Suprapubic skin (tissue), 4 donors: Measurements from ENCODE around the gene TENM3. TPM values are rescaled to one million over a fixed set of nuclear protein-coding genes. Genes with fewer than 3 reads are reported as not detected.
"Not testable (repeated sequence)": the region's sequence is repeated elsewhere in the genome, so short reads cannot be mapped to it uniquely, and the experiment has no call there.

ENCODE experiments used
- DNase-seq, 2 donors: peaks; one replicate each; pipeline ENCODE4 v3.0.0-alpha.2; 2019; ENCODE audit warnings: low spot score in 2 of 2
- H3K27ac ChIP-seq: fragments of 200-600 bp; sonication (generic); one replicate; pipeline ENCODE4 v1.5.1; 2019
- H3K27me3 ChIP-seq: fragments of 200-600 bp; sonication (generic); one replicate; pipeline ENCODE4 v1.5.1; 2019
- H3K36me3 ChIP-seq: fragments of 200-600 bp; sonication (generic); one replicate; pipeline ENCODE4 v1.5.1; 2019
- H3K4me1 ChIP-seq: fragments of 200-600 bp; sonication (generic); one replicate; pipeline ENCODE4 v1.5.1; 2019
- H3K4me3 ChIP-seq: fragments of 200-600 bp; sonication (generic); one replicate; pipeline ENCODE4 v1.5.1; 2019; ENCODE audit warnings: mild to moderate bottlenecking
- H3K9me3 ChIP-seq: fragments of 200-600 bp; sonication (generic); one replicate; pipeline ENCODE4 v1.5.1; 2019
- EP300 ChIP-seq: sonication (generic); formaldehyde crosslinking; IDR thresholded peaks from one replicate; pipeline ENCODE4 v1.6.1; 2017; ENCODE audit warnings: antibody characterized with exemption
- POLR2A ChIP-seq, 2 donors: fragments of 450-650 bp; IDR thresholded peaks; one replicate each; pipeline ENCODE4 v1.6.1; 2017; ENCODE audit warnings: antibody characterized with exemption in 2 of 2, mild to moderate bottlenecking in 2 of 2, moderate library complexity in 2 of 2
- POLR2AphosphoS5 ChIP-seq, 3 donors: sonication (generic); formaldehyde crosslinking; IDR thresholded peaks; one replicate each; pipeline ENCODE4 v1.6.1; 2017; ENCODE audit warnings: antibody characterized with exemption in 3 of 3
- WGBS: methylation state at CpG from one replicate; pipeline ENCODE4 v1.1.5; 2018; 5-methylcytosine and 5-hydroxymethylcytosine counted together
- total RNA-seq, 4 donors: library from RNA; depleted of rRNA; stranded (reverse); fragments of >200 nt; gene quantifications; one replicate each; pipeline ENCODE4 v1.1.0, GENCODE V29; 2016
- TF ChIP-seq, protein P1 (sequence below), 2 donors: fragments of 200-600 bp in 1 of 2; fragments of 450-650 bp in 1 of 2; sonication (generic) in 1 of 2; IDR thresholded peaks; one replicate each; pipeline ENCODE4 v1.5.1; 2016 to 2019; ENCODE audit warnings: antibody characterized with exemption in 2 of 2, mild to moderate bottlenecking in 1 of 2, moderate library complexity in 1 of 2

The TENM3 gene
- total RNA-seq, 4 donors from 2014 or later, result 0.81 to 2.9 (median 1.8) TPM

DNA sequence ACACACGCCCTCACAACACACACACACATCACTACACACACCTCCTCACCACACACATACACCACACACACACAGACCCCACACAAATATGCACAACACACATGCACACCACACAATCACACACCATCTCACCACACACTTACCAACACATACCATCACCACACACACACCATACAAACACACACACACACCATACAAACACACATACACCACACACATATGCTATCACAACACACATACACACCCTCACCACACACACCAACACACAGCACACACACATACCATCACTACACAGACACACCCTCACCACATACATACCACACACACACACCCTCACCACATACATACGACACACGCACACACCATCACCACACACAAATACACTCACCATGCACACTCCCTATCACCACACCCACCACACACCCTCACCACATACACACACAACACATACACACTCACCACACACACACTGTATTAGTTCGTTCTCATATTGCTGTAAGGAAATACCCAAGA, 567.0 kb downstream of the TENM3 start:
- 92% methylated on average over 4 of the region's 4 CpGs for WGBS
- peaks cover 8% of the 10 kb centered on the region for H3K9me3 ChIP-seq
- peaks cover 7% of the 10 kb centered on the region for H3K4me1 ChIP-seq
- H3K27me3 ChIP-seq, result peaks cover 7% of the 10 kb centered on the region
- TF ChIP-seq, protein P1, sequence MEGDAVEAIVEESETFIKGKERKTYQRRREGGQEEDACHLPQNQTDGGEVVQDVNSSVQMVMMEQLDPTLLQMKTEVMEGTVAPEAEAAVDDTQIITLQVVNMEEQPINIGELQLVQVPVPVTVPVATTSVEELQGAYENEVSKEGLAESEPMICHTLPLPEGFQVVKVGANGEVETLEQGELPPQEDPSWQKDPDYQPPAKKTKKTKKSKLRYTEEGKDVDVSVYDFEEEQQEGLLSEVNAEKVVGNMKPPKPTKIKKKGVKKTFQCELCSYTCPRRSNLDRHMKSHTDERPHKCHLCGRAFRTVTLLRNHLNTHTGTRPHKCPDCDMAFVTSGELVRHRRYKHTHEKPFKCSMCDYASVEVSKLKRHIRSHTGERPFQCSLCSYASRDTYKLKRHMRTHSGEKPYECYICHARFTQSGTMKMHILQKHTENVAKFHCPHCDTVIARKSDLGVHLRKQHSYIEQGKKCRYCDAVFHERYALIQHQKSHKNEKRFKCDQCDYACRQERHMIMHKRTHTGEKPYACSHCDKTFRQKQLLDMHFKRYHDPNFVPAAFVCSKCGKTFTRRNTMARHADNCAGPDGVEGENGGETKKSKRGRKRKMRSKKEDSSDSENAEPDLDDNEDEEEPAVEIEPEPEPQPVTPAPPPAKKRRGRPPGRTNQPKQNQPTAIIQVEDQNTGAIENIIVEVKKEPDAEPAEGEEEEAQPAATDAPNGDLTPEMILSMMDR (IDR thresholded peaks at IDR 0.05), result no peak
- TF ChIP-seq POLR2A (IDR thresholded peaks at IDR 0.05) (no peak), EP300 (no peak), POLR2AphosphoS5 (IDR thresholded peaks at IDR 0.05) (no peak)
- H3K27ac ChIP-seq, result no peak overlapping the region
- no peak for DNase-seq
- H3K4me3 ChIP-seq, result no peak overlapping the region
- no peaks in the 10 kb centered on the region for H3K36me3 ChIP-seq

DNA sequence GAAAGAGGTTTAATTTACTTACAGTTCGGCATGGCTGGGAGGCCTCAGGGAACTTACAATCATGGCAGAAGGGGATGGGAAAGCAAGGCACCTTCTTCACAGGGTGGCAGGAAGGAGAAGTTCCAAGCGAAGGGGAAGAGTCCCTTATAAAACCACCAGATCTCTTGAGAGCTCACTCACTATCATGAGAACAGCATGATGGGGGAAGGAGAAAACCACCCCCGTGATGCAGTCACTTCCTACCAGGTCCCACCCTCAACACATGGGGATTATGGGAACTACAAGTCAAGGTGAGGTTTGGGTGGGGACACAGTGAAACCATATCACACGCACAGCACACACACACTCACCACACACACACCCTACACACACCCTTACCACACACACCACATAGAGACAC, 569.7 kb downstream of the TENM3 start:
- H3K36me3 ChIP-seq, result no peaks in the 10 kb centered on the region
- H3K4me1 ChIP-seq, result no peaks in the 10 kb centered on the region
- peaks cover 4% of the 10 kb centered on the region for H3K27me3 ChIP-seq
- H3K9me3 ChIP-seq, result peaks cover 8% of the 10 kb centered on the region
- DNase-seq, result no peak
- no peak overlapping the region for H3K27ac ChIP-seq
- 89% methylated on average over 4 of the region's 4 CpGs for WGBS
- TF ChIP-seq POLR2A (IDR thresholded peaks at IDR 0.05) (no peak), EP300 (no peak), POLR2AphosphoS5 (IDR thresholded peaks at IDR 0.05) (no peak)
- TF ChIP-seq, protein P1 (IDR thresholded peaks at IDR 0.05), result no peak
- H3K4me3 ChIP-seq, result no peak overlapping the region

DNA sequence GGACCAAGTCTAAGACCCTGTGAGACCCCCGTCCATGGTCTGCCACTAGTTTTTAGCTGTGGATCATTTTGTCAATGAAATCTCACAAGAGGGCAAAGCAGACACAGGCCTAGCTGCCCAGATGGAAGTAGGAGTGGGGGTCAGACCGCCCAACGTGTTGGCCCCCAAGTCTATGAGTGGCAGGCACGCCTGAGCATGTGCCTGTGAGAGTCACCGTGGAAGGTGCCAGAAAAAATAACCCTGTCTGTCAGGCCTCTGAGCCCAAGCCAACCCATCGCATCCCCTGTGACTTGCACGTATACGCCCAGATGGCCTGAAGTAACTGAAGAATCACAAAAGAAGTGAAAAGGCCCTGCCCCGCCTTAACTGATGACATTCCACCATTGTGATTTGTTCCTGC, 570.9 kb downstream of the TENM3 start:
- not testable (repeated sequence) for H3K4me3 ChIP-seq, H3K36me3 ChIP-seq, DNase-seq, H3K27me3 ChIP-seq, H3K9me3 ChIP-seq, H3K4me1 ChIP-seq, H3K27ac ChIP-seq
- WGBS, result 62% methylated on average over 6 of the region's 9 CpGs

DNA sequence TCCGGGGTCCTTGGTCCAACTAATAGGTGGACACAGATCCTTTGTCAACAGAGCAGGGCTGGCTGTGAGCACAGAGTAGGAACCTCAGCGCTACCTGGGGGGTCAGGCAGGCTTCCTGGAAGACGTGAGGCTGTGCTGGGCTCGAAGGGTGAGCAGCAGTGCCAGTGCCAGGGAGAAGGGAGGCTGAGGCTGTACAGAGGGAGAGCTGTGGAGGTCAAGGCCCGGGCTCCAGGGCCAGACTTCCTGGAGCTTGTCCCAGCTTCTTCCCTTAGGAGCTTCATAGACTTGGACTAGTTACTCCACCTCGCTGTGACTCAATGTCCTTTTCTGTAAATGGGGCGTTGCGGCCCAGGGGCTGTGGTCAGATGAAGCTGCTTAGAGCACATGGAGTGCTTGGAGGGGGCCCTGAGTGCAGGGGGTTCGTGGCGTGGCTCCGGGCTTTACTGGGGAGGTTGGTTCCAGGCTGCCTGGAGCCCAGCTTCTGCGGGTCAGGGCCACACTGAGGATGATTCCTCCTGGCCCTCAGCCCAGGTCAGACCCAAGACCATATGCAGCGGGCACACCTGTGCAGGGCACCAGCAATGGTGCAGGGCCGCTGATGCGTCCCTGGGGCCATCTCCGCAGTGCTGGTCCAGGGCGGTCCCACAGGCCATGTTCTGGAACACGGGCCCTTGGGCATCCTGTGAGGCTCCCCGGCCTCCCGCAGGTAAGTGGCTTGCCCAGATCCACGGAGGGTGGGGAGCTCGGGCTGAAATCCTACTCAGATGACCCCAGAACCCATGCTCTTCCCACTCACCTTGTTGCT, 575.9 kb downstream of the TENM3 start:
- Histone ChIP-seq H3K4me3 (no peak overlapping the region), H3K9me3 (no peaks in the 10 kb centered on the region), H3K27ac (no peak overlapping the region), H3K36me3 (no peaks in the 10 kb centered on the region), H3K27me3 (no peaks in the 10 kb centered on the region), H3K4me1 (no peaks in the 10 kb centered on the region)
- WGBS, result 94% methylated on average over 8 of the region's 22 CpGs
- DNase-seq, result no peak
- no peak for TF ChIP-seq EP300
- TF ChIP-seq POLR2AphosphoS5 (IDR thresholded peaks at IDR 0.05), result no peak
- no peak for TF ChIP-seq POLR2A (IDR thresholded peaks at IDR 0.05)

DNA sequence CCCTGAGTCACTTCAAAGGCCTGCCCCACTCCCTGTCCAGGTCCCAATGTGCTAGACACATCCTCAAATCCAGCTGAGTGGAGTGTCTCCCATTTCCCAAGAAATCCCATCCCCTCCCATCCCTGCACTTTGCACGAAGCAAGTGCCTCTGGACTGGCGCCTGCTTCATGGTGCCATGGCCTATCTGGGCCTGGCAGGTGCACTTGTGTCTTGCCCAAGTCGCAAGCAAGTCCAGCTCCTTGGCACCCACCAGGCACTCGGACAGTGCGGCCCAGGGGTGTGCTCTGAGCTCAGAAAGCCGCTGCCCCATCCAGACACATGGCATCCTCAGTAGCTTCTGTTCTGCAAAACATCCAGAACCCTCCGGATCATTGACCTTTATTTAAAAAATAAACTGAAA, 576.5 kb downstream of the TENM3 start:
- no peaks in the 10 kb centered on the region for H3K9me3 ChIP-seq
- no peaks in the 10 kb centered on the region for H3K27me3 ChIP-seq
- no peak overlapping the region for H3K4me3 ChIP-seq
- WGBS, result 93% methylated on average over 7 of the region's 7 CpGs
- TF ChIP-seq, protein P1 (IDR thresholded peaks at IDR 0.05), result no peak
- TF ChIP-seq EP300 (no peak), POLR2A (IDR thresholded peaks at IDR 0.05) (no peak), POLR2AphosphoS5 (IDR thresholded peaks at IDR 0.05) (no peak)
- no peak for DNase-seq
- H3K4me1 ChIP-seq, result no peaks in the 10 kb centered on the region
- H3K27ac ChIP-seq, result no peak overlapping the region
- no peaks in the 10 kb centered on the region for H3K36me3 ChIP-seq

DNA sequence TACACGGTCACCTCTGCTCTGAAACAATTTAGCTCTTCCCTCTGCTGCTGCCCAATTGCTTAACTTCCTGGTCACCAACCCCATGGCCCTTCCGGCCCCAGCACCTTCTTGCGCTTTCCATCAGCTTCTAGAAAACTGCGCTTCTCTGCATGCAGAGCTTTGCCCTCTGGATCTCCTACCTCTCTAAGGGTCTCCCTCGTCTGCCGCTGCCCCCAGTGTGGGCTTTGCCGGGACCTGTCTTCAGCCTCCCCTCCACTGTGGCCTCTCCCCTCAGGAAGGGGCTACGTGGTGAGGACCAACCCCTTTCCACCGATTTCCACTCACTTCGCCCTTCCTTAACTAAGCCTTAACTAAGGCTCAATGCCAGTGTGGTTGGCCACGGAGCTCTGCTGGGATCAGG, 579.4 kb downstream of the TENM3 start:
- Histone ChIP-seq H3K27ac (no peak overlapping the region), H3K27me3 (no peaks in the 10 kb centered on the region), H3K4me1 (no peaks in the 10 kb centered on the region), H3K9me3 (no peaks in the 10 kb centered on the region), H3K36me3 (no peaks in the 10 kb centered on the region), H3K4me3 (no peak overlapping the region)
- no peak for TF ChIP-seq POLR2A (IDR thresholded peaks at IDR 0.05)
- no peak for TF ChIP-seq POLR2AphosphoS5 (IDR thresholded peaks at IDR 0.05)
- TF ChIP-seq, protein P1 (IDR thresholded peaks at IDR 0.05), result no peak
- no peak for TF ChIP-seq EP300
- WGBS, result 85% methylated on average over 11 of the region's 11 CpGs
- no peak for DNase-seq
